ENCODE results near the gene EIF2D. TPM values are rescaled to one million over a fixed set of nuclear protein-coding genes. Genes with fewer than 3 reads are reported as not detected.

Gene EIF2D, protein sequence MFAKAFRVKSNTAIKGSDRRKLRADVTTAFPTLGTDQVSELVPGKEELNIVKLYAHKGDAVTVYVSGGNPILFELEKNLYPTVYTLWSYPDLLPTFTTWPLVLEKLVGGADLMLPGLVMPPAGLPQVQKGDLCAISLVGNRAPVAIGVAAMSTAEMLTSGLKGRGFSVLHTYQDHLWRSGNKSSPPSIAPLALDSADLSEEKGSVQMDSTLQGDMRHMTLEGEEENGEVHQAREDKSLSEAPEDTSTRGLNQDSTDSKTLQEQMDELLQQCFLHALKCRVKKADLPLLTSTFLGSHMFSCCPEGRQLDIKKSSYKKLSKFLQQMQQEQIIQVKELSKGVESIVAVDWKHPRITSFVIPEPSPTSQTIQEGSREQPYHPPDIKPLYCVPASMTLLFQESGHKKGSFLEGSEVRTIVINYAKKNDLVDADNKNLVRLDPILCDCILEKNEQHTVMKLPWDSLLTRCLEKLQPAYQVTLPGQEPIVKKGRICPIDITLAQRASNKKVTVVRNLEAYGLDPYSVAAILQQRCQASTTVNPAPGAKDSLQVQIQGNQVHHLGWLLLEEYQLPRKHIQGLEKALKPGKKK
- total RNA-seq (ENCODE audit: low replicate concordance), result 38.2 and 45.7 TPM in 2 replicates
- long read RNA-seq, transcript EIF2D-201 (15 exons, 2,005 nt), result major isoform, 136 of 208 reads
- long read RNA-seq, partial matches to known transcripts, result 39 of 208 reads
- long read RNA-seq, other reads (novel, unspliced or antisense), result 31 of 208 reads

DNA sequence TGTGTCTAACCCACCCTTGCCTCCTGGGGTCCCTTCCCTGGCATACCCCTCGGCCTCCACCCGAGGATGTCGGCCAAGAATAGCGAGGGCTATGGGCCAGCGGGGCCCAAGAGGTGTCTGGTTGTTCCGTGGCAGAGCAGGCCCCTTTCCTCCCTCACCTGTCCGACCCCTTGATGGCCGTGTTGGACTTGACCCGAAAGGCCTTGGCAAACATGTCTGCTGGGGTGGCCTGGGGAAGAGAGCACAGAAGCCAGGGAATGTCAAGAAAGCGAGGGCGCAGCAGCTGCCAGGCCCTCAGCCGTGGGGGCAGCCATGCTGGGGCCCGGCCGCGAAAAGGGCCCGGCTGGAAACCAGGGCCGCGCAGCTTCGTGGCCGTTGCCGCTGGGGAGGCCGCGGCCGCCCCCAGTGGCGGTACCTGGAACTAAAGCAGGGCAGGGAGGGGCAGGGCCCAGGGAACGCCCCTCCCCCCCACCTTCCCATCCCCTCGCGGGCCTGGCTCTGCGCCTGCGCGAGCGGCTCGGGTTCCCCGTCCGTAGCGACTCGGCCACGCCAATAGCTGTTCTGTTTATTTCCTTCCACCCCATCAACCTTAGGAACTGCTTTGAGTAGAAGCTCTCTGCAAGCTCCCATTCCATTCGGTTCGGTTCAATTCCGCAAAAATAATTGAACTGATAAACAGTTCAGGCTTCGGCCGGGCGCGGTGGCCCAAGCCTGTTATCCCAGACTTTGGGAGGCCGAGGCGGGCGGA lies at the start of gene EIF2D:
TSS of gene EIF2D (minus strand) at position 337 of the 748 bp plus-strand sequence. CDS start at position 214, 123 bp downstream.
- TF ChIP-seq, protein P1, sequence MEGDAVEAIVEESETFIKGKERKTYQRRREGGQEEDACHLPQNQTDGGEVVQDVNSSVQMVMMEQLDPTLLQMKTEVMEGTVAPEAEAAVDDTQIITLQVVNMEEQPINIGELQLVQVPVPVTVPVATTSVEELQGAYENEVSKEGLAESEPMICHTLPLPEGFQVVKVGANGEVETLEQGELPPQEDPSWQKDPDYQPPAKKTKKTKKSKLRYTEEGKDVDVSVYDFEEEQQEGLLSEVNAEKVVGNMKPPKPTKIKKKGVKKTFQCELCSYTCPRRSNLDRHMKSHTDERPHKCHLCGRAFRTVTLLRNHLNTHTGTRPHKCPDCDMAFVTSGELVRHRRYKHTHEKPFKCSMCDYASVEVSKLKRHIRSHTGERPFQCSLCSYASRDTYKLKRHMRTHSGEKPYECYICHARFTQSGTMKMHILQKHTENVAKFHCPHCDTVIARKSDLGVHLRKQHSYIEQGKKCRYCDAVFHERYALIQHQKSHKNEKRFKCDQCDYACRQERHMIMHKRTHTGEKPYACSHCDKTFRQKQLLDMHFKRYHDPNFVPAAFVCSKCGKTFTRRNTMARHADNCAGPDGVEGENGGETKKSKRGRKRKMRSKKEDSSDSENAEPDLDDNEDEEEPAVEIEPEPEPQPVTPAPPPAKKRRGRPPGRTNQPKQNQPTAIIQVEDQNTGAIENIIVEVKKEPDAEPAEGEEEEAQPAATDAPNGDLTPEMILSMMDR (conservative IDR thresholded peaks at IDR 0.05), result peak; percentile 95
- DNase-seq (ENCODE audit: extremely low spot score, unreplicated experiment), result peak; percentile 98
- Mint-ChIP-seq H3K9me3 (no peaks in the 10 kb centered on the region), H3K36me3 (peaks cover 9% of the 10 kb centered on the region), H3K27me3 (peaks cover 18% of the 10 kb centered on the region), H3K27ac (peak within 1 kb of the TSS; percentile 93), H3K4me3 (peak within 1 kb of the TSS; percentile 96), H3K4me1 (ENCODE audit: unreplicated experiment) (peaks cover 14% of the 10 kb centered on the region)

GRCh38 chr1:206661161-206661820 lies 49.0 kb upstream of the EIF2D start:
- Mint-ChIP-seq H3K4me3 (no peak overlapping the region), H3K4me1 (ENCODE audit: unreplicated experiment) (peaks cover 5% of the 10 kb centered on the region), H3K36me3 (no peaks in the 10 kb centered on the region), H3K27ac (no peak overlapping the region), H3K27me3 (peaks cover 74% of the 10 kb centered on the region), H3K9me3 (no peaks in the 10 kb centered on the region)
- TF ChIP-seq, protein P1 (conservative IDR thresholded peaks at IDR 0.05), result no peak
- no peak for DNase-seq (ENCODE audit: extremely low spot score, unreplicated experiment)

DNA sequence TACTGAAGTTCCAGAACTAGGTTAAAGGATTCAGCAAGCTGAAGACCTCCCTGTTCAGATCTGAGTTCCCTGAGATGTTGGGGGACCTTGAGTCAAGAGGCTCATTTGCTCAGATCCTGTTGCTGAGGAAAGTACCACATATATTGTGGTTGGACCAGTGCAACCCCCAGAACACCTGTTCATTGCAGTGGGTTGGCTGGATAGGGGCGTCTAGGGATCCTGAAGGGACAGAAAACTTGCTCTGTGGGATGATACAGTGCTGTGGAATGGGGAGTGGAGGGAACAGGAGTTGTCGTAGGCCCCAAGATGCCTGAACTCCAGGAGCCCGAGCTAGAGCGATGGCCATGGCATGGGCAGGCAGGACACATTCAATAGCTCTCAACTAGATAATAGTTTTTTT lies 47.9 kb upstream of the EIF2D start:
- peaks cover 5% of the 10 kb centered on the region for H3K4me1 Mint-ChIP-seq (ENCODE audit: unreplicated experiment)
- H3K4me3 Mint-ChIP-seq, result no peak overlapping the region
- no peaks in the 10 kb centered on the region for H3K9me3 Mint-ChIP-seq
- DNase-seq (ENCODE audit: extremely low spot score, unreplicated experiment), result no peak
- TF ChIP-seq, protein P1 (conservative IDR thresholded peaks at IDR 0.05), result no peak
- no peaks in the 10 kb centered on the region for H3K36me3 Mint-ChIP-seq
- no peak overlapping the region for H3K27ac Mint-ChIP-seq
- peaks cover 63% of the 10 kb centered on the region for H3K27me3 Mint-ChIP-seq

DNA sequence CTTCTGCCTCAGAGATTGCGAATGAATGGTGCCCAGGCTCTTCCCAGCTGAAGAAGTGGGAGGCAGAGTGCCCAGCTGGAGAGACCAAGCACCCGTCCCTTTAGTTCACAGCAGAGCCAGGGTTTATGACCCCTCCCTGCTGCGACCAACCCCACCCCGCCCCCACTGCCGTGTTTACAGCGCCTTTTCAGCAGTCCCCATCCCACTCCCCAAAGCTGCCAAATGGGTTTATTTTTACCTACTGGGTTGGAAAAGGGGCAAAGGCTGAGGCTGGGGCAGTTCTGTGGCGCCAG lies 46.7 kb upstream of the EIF2D start:
- TF ChIP-seq, protein P1 (conservative IDR thresholded peaks at IDR 0.05), result no peak
- Mint-ChIP-seq H3K4me3 (no peak overlapping the region), H3K27me3 (peaks cover 51% of the 10 kb centered on the region)

DNA sequence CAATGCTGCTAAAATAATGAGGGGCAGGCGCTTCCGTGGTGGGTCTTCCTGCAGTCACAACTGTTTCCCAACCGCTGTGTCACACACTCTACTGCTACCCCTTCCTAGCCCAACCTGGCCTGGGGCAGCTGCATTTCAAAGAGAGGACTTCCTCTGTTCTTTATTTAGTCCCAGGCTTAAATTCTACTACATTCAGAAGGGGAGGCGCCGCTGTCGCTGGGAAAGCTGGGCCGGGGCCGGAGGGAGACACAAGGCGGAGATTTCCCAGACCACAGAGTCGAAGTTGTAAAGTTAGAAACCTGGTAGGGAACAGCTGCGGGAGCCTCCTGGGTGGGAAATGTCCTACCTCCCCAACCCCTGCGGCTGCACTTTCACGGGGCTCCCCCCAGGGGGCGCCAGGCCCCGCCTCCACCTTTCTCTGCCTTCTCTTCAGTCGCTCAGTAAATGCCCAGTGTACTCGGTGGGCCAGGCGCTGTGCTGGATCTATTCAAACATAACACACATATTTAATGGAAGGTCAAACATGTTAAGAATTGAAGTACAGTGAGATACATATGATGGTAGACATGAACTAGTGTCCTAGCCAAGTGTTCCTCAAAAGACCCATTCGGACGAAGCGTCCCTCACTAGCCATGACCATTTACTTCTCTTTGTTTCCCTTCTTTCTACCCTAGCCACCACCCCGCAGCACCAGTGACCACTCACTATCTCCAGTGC lies 46.2 kb upstream of the EIF2D start:
- peaks cover 47% of the 10 kb centered on the region for H3K27me3 Mint-ChIP-seq
- H3K27ac Mint-ChIP-seq, result no peak overlapping the region
- H3K9me3 Mint-ChIP-seq, result no peaks in the 10 kb centered on the region
- no peaks in the 10 kb centered on the region for H3K36me3 Mint-ChIP-seq
- TF ChIP-seq, protein P1 (conservative IDR thresholded peaks at IDR 0.05), result peak; percentile 80
- peaks cover 5% of the 10 kb centered on the region for H3K4me1 Mint-ChIP-seq (ENCODE audit: unreplicated experiment)
- no peak overlapping the region for H3K4me3 Mint-ChIP-seq
- DNase-seq (ENCODE audit: extremely low spot score, unreplicated experiment), result no peak

More for the DNA sequence above, 46.7 kb upstream of the EIF2D start:
- Mint-ChIP-seq H3K36me3 (no peaks in the 10 kb centered on the region), H3K9me3 (no peaks in the 10 kb centered on the region), H3K4me1 (ENCODE audit: unreplicated experiment) (peaks cover 5% of the 10 kb centered on the region), H3K27ac (no peak overlapping the region)
- no peak for DNase-seq (ENCODE audit: extremely low spot score, unreplicated experiment)

All from type B pancreatic cell (in vitro differentiated cells).